HFFc6 (cell line): ENCODE results near the gene MBD3L2B. TPM values are rescaled to one million over a fixed set of nuclear protein-coding genes. Genes with fewer than 3 reads are reported as not detected.
A peak's percentile ranks its signal among the peaks of the same experiment; 100 is the strongest.

Experiments
- DNase-seq: peaks from one replicate; pipeline ENCODE4 v3.0.0-alpha.2; 2018
- H3K27ac Mint-ChIP-seq: 2 replicates; pipeline ENCODE4 v1.8.0; 2020; ENCODE audit warnings: mild to moderate bottlenecking, mixed read lengths
- H3K27me3 Mint-ChIP-seq: 2 replicates; pipeline ENCODE4 v1.8.0; 2021; ENCODE audit warnings: mild to moderate bottlenecking, moderate library complexity, mixed read lengths; ENCODE audit not compliant: insufficient read depth
- H3K36me3 Mint-ChIP-seq: 2 replicates; pipeline ENCODE4 v1.8.0; 2021; ENCODE audit warnings: low read depth, mixed read lengths
- H3K4me1 Mint-ChIP-seq: 2 replicates; pipeline ENCODE4 v1.8.0; 2020; ENCODE audit warnings: low read depth, mixed read lengths
- H3K4me3 Mint-ChIP-seq: 2 replicates; pipeline ENCODE4 v1.8.0; 2020; ENCODE audit warnings: mild to moderate bottlenecking, moderate library complexity, mixed read lengths
- H3K9me3 Mint-ChIP-seq: 2 replicates; pipeline ENCODE4 v1.8.0; 2020; ENCODE audit warnings: mild to moderate bottlenecking, mixed read lengths
- CTCF ChIP-seq: fragments of 200-600 bp; sonication (generic); IDR thresholded peaks from 2 replicates; pipeline ENCODE4 v1.5.0; 2021; ENCODE audit warnings: antibody characterized with exemption, mild to moderate bottlenecking
- total RNA-seq, 6 experiments: library from RNA; stranded (reverse); fragmentation: NEBNext Ultra II Directional; extraction: Animal tissue kit (Norgen Biotek cat#: 25700); gene quantifications; 2 replicates in 1 of 6; 3 replicates in 5 of 6; pipeline ENCODE4 v1.2.3, GENCODE V29; 2021

MBD3L2B gene
- total RNA-seq, 6 experiments from 2014 or later, result not detected

- H3K27ac Mint-ChIP-seq, result no peak overlapping the region
- DNase-seq, result no peak
- peaks cover 7% of the 10 kb centered on the region for H3K36me3 Mint-ChIP-seq
- peaks cover 40% of the 10 kb centered on the region for H3K9me3 Mint-ChIP-seq
- H3K4me3 Mint-ChIP-seq, result no peak overlapping the region
- no peaks in the 10 kb centered on the region for H3K4me1 Mint-ChIP-seq
- no peak for TF ChIP-seq CTCF
- H3K27me3 Mint-ChIP-seq, result no peaks in the 10 kb centered on the region; the same call in 1 of the 2 replicates
These were observed 37.8 kb downstream of the MBD3L2B start for GRCh38 chr19:6983448-6983847.

- Mint-ChIP-seq H3K36me3 (no peaks in the 10 kb centered on the region; the same call in 1 of the 2 replicates), H3K4me3 (no peak overlapping the region), H3K9me3 (peaks cover 31% of the 10 kb centered on the region), H3K27me3 (no peaks in the 10 kb centered on the region; the same call in 1 of the 2 replicates), H3K27ac (no peak overlapping the region), H3K4me1 (no peaks in the 10 kb centered on the region)
- no peak for TF ChIP-seq CTCF
- no peak for DNase-seq
These were observed 41.8 kb downstream of the MBD3L2B start for GRCh38 chr19:6979399-6979798.

GRCh38 chr19:6976197-6976596 is 45.0 kb downstream of the MBD3L2B start:
- DNase-seq, result no peak
- H3K36me3 Mint-ChIP-seq, result no peaks in the 10 kb centered on the region; the same call in 1 of the 2 replicates
- no peak for TF ChIP-seq CTCF
- no peak overlapping the region for H3K27ac Mint-ChIP-seq
- H3K27me3 Mint-ChIP-seq, result no peaks in the 10 kb centered on the region
- peaks cover 34% of the 10 kb centered on the region for H3K9me3 Mint-ChIP-seq
- H3K4me3 Mint-ChIP-seq, result no peak overlapping the region
- no peaks in the 10 kb centered on the region for H3K4me1 Mint-ChIP-seq

DNA sequence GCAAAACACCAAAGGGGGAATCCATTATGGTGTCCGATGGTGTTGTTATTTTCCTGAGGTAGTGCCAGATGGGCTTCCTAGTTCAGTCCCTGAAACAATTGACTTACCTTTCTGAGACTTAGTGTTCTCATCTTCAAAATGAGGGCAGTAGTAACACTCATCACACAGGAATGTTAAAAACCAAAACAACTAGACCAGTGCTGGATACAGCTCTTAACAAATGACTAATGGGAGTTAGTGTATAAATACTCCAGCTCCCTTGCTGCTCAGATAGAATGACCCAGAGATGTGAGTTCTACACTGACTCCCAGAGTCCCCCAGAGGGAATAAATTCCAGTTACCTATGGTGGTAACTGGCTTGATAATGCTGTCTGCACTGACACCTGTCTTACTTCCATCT is 49.9 kb downstream of the MBD3L2B start:
- TF ChIP-seq CTCF, result no peak
- peaks cover 28% of the 10 kb centered on the region for H3K9me3 Mint-ChIP-seq
- no peaks in the 10 kb centered on the region; the same call in 1 of the 2 replicates for H3K27me3 Mint-ChIP-seq
- H3K4me1 Mint-ChIP-seq, result no peaks in the 10 kb centered on the region
- no peak overlapping the region for H3K4me3 Mint-ChIP-seq
- no peak overlapping the region for H3K27ac Mint-ChIP-seq
- peak; percentile 3 for DNase-seq
- no peaks in the 10 kb centered on the region for H3K36me3 Mint-ChIP-seq

GRCh38 chr19:6970443-6970842 is 50.8 kb downstream of the MBD3L2B start:
- Mint-ChIP-seq H3K27ac (no peak overlapping the region), H3K36me3 (no peaks in the 10 kb centered on the region), H3K4me1 (no peaks in the 10 kb centered on the region), H3K9me3 (peaks cover 28% of the 10 kb centered on the region), H3K4me3 (no peak overlapping the region), H3K27me3 (no peaks in the 10 kb centered on the region; the same call in 1 of the 2 replicates)
- no peak for TF ChIP-seq CTCF
- DNase-seq, result no peak

- Mint-ChIP-seq H3K36me3 (no peaks in the 10 kb centered on the region), H3K9me3 (peaks cover 26% of the 10 kb centered on the region), H3K27me3 (no peaks in the 10 kb centered on the region; the same call in 1 of the 2 replicates), H3K4me3 (no peak overlapping the region), H3K4me1 (no peaks in the 10 kb centered on the region), H3K27ac (no peak overlapping the region)
- no peak for DNase-seq
- TF ChIP-seq CTCF, result no peak
These were observed 51.2 kb downstream of the MBD3L2B start for GRCh38 chr19:6970021-6970420.
